ENCODE data around the gene ZNF630.

ZNF630 gene

DNA sequence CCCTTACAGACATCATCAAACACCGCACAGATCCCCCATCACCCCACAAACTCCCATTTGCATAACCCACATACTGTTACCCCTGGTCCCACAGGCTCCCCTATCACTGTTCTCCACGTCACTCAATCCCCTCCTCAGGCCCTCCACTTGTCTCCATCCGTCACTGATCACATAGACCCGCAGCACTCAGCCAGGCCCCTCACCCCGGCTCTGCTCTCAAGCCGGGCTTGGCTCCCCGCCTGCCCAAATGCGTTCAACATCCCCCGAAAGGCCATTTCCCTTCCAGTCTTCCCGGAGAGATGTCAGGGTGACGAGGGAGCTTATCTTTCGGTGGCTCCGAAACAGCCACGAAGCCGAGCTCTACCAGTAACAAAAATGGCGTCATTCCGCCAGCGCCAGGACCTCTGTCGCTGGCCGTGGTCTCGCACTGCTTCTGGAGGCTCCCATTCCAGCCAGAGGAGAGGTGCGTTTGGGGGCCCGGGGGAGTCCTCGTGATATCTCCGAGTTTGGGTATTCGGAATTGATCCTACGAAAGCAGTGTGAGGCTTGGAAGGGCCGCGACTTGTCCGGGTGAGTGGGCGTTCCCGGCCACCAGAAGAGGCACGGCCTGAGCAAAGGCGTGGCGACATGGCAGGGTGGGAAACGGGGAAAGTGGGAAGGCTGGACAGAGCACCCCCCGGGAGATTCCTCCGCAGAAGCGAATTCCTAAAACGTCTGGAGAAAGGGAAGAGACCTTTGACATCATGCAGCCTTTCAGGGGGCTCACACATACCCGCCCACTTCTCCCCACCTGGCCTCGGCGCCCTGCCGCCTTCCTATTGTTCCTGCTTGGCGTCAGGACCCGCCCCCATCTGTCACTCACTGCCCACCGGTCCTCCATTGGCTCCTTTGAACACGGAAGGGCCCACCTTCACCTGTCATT, at the start of gene ZNF630:
ZNF630 (minus strand) TSS at position 577 of the 922 bp plus-strand sequence. CDS start 4,754 bp downstream, outside the sequence.
- TF ChIP-seq GATA2 (IDR thresholded peaks at IDR 0.05; ENCODE audit: low read depth, low read length) (no peak), GATA3 (IDR thresholded peaks at IDR 0.05; ENCODE audit: low read depth, low read length) (no peak)

DNA sequence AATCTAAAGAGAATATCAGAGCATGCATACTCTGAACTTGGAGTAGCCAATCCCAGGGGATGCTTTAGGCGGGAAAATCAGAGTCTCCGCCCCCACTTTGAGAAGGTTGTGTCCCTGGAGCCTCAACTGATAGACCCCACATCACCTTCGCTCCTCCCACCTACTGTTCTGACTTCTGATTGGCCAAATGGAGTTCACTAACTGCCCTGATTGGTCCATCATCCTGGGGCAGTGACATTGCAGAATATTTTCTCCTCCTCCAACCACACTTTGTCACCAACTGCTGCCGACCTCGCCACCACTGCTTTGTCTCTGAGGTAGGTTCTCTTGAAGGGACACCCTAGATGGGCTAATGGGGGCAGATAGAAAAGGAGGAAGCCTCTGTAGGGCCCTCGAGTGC, 36.3 kb upstream of the ZNF630 start:
- no peak for TF ChIP-seq GATA3 (IDR thresholded peaks at IDR 0.05; ENCODE audit: low read depth, low read length)
- no peak for TF ChIP-seq GATA2 (IDR thresholded peaks at IDR 0.05; ENCODE audit: low read depth, low read length)

DNA sequence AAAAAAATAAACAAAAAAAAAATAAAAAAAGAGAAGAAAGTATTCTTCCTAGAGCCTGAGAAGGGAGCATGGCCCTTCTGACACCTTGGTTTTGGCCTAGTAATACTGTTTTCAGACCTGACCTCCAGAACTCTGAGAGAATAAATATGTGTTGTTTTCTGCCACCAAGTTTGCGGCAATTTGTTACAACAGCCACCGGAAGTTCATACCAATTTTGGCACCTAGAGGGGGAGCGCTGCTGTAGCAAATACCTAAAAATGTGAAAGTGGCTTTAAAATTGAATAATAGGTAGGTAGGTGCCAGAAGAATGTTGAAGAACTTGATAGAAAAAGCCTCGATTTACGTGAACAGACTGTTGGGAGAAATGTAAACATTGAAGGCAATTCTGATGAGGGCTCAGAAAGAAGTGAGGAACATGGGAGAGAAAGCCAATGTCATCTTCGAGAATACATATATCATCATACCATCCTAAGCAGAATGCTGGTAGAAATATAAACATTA, 31.5 kb upstream of the ZNF630 start:
- TF ChIP-seq GATA2 (IDR thresholded peaks at IDR 0.05; ENCODE audit: low read depth, low read length) (no peak), GATA3 (IDR thresholded peaks at IDR 0.05; ENCODE audit: low read depth, low read length) (no peak)

DNA sequence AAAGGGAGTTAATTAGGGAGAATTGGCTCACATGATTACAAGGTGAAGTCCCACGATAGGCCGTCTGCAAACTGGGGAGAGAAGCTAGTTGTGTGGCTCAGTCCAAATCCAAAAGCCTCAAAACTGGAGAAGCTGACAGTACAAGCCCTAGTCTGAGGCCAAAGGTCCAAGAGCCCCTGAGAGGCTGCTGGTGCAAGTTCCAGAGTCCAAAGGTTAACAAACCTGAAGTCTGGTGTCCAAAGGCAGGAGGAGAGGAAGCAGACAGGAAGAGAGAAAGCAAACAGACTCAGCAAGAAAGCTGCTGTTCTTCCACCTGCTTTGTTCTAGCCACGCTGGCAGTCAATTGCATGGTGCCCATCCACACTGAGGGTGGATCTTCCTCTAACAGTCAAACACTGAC, 30.0 kb upstream of the ZNF630 start:
- TF ChIP-seq GATA2 (IDR thresholded peaks at IDR 0.05; ENCODE audit: low read depth, low read length) (no peak), GATA3 (IDR thresholded peaks at IDR 0.05; ENCODE audit: low read depth, low read length) (no peak)

DNA sequence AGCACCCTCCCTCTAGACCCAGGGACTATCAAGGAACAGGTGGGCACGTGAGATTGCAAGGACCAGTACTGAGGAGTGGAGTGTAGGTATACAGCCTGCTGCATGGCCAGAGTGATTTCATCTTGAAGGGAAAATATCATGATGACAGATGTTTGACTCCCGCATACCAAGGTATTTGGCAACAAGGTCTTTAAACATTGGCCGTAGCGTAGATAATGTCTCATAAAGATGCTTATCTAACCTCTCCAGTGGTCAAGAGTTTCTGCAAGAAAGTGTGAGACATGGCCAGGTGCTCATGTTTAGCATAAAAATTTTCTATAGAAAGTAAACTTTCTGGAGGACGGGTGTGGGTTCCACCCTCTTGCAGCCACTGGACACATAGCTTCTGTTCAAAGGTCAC, 18.7 kb upstream of the ZNF630 start:
- TF ChIP-seq GATA3 (IDR thresholded peaks at IDR 0.05; ENCODE audit: low read depth, low read length) = no peak
- no peak for TF ChIP-seq GATA2 (IDR thresholded peaks at IDR 0.05; ENCODE audit: low read depth, low read length)

DNA sequence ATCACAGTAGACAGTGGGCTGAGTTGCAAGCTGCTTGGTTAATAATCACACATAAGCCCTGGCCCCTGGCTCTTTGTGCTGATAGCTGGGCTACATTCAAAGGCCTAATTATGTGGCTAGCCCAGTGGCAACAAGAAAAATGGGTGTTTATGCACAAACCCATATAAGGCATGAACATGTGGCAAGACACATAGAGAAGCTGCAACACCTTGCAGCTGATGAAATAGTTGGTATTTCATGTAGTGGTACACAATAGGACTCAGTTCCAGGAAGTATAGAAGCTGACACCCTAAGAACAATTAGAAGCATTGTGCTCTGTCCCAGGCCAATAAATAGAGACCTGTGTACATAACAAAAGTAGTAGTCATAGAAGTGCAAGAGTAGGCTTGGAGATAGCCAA, 14.6 kb upstream of the ZNF630 start:
- no peak for TF ChIP-seq GATA2 (IDR thresholded peaks at IDR 0.05; ENCODE audit: low read depth, low read length)

DNA sequence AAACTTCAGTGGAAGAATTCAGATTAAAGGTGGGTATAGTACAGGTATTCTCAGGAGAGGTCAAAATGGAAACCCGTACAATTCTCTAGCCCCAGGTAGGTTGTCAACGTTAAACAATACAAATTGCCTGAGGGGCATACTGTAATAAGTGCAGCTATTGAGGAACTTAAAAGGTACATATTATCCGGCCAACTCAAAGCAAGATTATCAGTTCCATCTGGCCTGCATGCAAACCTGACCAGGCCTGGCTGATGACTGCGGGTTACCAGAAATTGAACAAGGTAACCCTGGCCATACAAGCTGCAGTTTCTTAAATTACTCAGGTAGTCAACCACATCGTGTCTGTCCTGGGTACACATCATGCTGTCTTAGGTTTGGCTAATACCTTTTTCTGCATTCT, 12.3 kb upstream of the ZNF630 start:
- TF ChIP-seq GATA2 (IDR thresholded peaks at IDR 0.05; ENCODE audit: low read depth, low read length) (no peak), GATA3 (IDR thresholded peaks at IDR 0.05; ENCODE audit: low read depth, low read length) (no peak)

DNA sequence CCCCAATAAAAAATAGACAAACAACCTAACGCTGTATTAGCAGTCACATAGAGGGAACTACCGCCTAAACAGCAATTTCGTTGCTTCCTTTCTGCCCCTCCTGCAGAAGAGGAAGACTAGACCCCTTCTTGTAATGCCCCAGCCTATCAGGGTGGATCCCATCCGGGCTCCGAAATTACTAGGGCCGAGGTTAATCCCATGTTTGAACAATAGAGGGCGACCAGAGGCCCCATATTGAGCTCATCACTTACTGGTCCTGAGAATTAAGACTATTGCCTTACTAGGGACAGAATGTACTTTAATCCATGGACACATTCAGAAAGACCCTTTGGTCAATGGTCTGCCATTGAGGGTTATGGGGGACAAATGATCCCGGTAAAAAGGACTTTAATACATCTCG, 11.8 kb upstream of the ZNF630 start:
- no peak for TF ChIP-seq GATA2 (IDR thresholded peaks at IDR 0.05; ENCODE audit: low read depth, low read length)
- no peak for TF ChIP-seq GATA3 (IDR thresholded peaks at IDR 0.05; ENCODE audit: low read depth, low read length)

DNA sequence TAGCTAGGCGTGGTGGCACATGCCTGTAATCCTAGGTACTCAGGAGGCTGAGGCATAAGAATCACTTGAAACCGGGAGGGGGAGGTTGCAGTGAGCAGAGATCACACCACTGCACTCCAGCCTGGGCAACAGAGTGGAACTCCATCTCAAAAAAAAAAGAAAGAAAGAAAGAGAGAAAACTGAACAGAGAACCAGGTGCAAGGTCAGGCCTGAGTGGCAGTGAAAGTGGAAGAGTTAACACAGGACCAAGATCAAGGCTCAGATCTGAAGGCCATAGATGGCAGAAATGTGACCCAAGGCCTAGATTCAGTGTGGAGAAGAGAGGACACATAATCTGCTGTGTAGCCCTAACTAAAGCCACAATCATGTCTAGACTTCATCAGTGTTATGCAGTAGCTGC, 4.9 kb upstream of the ZNF630 start:
- TF ChIP-seq GATA3 (IDR thresholded peaks at IDR 0.05; ENCODE audit: low read depth, low read length) (no peak), GATA2 (IDR thresholded peaks at IDR 0.05; ENCODE audit: low read depth, low read length) (no peak)

DNA sequence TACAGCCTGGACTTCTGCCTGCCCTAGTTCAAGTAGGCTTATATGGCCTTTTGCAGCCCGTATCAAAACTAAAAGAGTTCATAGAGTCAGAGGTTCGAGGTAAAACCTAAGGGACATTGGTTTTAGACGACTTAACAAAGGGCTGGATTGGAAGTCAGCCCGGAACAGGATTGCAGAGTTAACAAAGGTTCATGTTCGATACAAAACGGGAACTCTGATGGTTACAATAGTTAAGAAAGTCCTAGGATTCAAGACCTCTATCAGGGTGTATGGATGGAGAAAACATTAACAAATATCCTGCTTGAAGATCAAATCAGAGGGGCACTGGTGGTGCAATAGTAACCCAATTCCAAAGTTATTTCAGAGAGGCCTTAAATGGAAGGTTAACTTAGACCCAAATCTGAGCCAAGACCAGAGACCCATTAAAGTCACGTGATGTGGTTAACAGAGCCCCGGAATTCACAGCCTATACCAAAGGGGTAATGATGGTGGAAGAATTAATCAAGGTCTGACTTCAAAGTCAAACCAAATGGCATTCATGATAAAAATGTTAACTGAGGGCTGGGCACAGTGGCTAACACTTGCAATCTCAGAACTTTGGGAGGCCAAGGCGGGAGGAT, 656 bp upstream of the ZNF630 start:
- TF ChIP-seq GATA2 (IDR thresholded peaks at IDR 0.05; ENCODE audit: low read depth, low read length) = no peak
- no peak for TF ChIP-seq GATA3 (IDR thresholded peaks at IDR 0.05; ENCODE audit: low read depth, low read length)

DNA sequence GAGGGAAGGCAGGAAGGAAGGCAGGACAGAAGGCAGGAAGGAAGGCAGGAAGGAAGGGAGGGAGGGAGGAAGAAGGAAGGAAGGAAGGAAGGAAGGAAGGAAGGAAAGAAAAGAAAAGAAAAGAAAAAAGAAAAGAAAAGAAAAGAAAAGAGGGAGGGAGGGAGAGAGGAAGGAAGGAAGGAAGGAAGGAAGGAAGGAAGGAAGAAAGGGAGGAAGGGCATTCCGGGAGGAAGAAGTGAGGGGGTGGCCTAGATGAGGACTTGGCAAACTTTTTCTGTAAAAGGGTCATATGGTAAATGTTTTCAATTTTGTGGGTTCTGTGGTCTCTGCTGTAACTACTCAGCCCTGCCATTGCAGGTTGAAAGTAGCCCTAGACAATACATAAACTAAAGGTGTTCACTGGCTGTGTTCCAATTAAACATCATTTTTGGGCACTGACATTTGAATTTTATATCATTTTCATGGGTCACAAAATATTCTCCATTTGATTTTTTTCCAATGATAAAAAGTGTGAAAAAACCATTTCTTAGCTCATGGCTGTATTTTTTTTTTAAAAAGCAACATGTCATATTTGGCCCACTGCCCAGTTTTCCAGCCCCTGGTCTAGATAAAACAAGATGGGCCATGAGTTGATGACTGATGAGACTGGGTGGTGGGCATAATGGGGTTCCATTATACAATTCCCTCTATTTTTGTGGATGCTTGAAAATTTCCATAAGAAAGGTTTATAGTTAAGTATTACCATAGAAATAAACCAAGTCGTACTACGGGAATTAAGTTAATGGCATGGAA, 3.1 kb downstream of the ZNF630 start:
- TF ChIP-seq GATA3 (IDR thresholded peaks at IDR 0.05; ENCODE audit: low read depth, low read length) (no peak), GATA2 (IDR thresholded peaks at IDR 0.05; ENCODE audit: low read depth, low read length) (no peak)

DNA sequence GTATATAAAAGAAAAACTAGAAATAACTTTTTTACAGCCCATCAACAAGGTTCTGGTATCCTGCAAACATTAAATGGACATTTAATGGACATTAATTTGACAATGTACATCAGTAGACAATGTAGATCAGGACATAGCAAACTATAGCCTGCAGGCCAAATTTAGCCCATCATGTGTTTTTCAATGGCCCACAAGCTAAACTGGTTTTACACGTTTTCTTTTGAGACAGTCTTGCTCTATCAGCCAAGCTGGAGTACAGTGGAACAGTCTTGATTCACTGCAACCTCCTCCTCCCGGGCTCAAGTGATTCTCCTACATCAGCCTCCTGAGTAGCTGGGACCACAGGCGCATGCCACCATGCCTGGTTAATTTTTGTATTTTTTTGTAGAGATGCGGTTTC, 7.2 kb downstream of the ZNF630 start:
- TF ChIP-seq GATA2 (IDR thresholded peaks at IDR 0.05; ENCODE audit: low read depth, low read length) (no peak), GATA3 (IDR thresholded peaks at IDR 0.05; ENCODE audit: low read depth, low read length) (no peak)

DNA sequence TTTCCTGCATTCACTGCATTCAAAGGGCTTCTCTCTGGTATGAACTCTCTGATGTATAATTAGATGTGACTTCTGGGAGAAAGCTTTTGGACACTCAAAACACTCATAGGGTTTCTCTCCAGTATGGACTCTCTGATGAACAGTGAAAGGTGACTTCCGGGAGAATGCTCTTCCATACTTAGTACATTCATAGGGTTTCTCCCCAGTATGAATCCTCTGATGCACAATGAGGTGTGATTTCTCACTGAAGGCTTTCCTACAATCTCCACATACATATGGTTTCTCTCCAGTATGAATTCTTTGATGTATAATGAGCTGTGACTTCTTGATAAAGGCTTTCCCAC, 12.2 kb downstream of the ZNF630 start:
- TF ChIP-seq GATA2 (IDR thresholded peaks at IDR 0.05; ENCODE audit: low read depth, low read length) (no peak), GATA3 (IDR thresholded peaks at IDR 0.05; ENCODE audit: low read depth, low read length) (no peak)

DNA sequence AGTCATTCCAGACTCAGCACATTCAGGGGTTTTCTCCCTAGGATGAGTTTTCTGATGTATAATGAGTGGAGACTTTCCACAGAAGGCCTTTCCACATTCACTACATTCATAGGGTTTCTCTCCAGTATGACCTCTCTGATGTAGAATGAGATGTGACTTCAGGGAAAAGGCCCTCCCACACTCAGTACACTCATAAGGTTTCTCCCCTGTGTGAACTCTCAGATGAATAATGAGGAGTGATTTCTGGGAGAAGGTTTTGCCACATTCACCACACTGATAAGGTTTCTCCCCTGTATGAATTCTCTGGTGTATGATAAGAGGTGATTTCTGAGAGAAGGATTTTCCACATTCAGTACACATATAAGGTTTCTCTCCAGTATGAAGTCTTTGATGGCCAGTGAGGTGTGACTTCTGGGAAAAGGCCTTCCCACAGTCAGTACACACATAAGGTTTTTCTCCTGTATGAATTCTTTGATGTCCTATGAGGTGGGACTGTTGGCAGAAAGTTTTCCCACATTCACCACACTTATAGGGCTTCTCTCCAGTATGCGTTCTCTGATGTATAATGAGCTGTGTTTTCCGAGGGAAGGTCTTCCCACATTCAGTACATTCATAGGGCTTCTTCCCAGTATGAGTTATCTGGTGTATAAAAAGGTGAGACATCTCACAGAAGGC, 12.7 kb downstream of the ZNF630 start:
- TF ChIP-seq GATA2 (IDR thresholded peaks at IDR 0.05; ENCODE audit: low read depth, low read length) = no peak
- TF ChIP-seq GATA3 (IDR thresholded peaks at IDR 0.05; ENCODE audit: low read depth, low read length) = no peak

Data from SH-SY5Y (cell line).